GM18907 (cell line): ENCODE results near the gene PAPSS2.
"Not testable (repeated sequence)": the region's sequence is repeated elsewhere in the genome, so short reads cannot be mapped to it uniquely, and the experiment has no call there.

Experiments used
- ATAC-seq: cut with Tn5 transposase; IDR thresholded peaks from one replicate; pipeline ENCODE4 v1.9.1; 2021; ENCODE audit warnings: mild to moderate bottlenecking, moderate library complexity; ENCODE audit not compliant: unreplicated experiment

PAPSS2 gene

DNA sequence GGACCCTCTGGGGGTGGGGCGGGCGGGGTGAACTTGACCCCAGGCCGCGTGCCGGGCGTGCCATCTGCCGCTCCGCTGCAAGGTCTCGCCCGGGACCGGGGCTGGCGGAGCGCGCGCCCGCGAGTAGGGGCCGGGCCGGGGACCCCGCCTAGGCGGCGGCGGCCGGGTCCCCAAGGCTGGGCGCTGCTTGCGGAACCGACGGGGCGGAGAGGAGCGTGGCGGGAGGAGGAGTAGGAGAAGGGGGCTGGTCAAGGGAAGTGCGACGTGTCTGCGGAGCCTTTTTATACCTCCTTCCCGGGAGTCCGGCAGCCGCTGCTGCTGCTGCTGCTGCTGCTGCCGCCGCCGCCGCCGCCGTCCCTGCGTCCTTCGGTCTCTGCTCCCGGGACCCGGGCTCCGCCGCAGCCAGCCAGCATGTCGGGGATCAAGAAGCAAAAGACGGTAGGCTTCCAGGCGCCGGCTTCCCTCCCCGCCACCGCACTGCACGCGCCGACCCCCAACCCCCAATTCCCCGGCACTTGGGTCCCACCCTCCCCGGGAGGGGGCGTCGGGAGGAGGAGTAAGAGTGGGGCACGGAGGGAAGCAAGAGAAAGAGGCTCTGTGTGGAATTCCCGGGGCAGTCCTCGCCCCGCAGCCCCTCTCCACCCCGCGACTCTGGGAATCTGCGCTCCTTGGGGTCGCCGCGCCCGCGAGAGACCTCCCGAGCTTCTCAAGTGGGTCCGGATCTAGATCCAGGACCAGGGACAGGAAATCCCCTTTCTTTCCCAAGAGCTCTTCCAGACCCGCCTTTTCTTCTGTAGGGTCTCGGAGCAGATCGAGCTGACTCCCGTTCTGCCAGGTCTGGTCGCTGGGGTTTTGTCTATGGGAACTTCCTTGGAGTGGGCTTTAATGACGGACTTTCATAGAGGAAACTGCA, at the start of gene PAPSS2:
Gene PAPSS2 (plus strand): TSS at position 308 of the 913 bp plus-strand sequence. CDS start 104 bp downstream, at position 412.
- no peak for ATAC-seq

- ATAC-seq, result not testable (repeated sequence)
These were observed 48.3 kb upstream of the PAPSS2 start for GRCh38 chr10:87611341-87611740.

GRCh38 chr10:87612115-87612514, 47.6 kb upstream of the PAPSS2 start:
- ATAC-seq, result no peak

DNA sequence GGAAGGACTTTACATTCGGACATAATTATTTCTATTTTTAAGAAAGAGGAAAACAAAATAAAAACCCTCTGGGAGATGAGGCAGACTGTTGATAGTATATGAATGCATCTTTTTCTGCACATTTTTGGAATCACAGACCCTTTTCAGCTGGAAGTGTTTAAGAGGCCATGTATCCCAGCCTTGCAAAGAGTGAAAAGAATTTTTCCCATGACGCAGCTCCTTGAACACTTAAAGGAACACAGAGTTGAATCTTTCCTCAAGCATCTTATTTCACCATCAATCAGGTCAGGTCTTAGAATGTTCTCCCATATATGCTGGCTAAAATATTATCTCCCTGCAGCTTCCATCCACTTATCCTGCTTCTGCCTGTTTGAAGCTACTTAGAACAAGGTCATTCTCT, 45.9 kb upstream of the PAPSS2 start:
- ATAC-seq, result no peak

DNA sequence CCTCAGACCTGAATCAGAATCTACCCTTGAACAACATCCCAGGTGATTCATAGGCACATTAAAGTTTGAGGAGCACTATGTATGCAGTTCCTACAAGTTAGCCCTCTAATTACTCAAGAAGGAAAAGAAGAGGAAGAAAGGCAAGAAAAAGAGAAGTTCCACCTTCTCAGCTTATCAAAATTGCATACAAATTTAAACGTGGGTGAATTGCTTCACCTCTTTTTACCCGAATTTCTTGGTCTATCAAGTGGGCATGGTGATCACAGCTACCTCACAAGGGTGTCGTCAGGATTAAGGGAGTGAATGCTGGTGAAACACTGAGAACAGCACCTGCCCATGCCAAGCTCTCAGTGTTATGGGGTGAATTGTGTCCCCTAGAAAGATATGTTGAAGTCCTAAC, 43.8 kb upstream of the PAPSS2 start:
- ATAC-seq, result no peak

GRCh38 chr10:87617503-87617902, 42.2 kb upstream of the PAPSS2 start:
- no peak for ATAC-seq

DNA sequence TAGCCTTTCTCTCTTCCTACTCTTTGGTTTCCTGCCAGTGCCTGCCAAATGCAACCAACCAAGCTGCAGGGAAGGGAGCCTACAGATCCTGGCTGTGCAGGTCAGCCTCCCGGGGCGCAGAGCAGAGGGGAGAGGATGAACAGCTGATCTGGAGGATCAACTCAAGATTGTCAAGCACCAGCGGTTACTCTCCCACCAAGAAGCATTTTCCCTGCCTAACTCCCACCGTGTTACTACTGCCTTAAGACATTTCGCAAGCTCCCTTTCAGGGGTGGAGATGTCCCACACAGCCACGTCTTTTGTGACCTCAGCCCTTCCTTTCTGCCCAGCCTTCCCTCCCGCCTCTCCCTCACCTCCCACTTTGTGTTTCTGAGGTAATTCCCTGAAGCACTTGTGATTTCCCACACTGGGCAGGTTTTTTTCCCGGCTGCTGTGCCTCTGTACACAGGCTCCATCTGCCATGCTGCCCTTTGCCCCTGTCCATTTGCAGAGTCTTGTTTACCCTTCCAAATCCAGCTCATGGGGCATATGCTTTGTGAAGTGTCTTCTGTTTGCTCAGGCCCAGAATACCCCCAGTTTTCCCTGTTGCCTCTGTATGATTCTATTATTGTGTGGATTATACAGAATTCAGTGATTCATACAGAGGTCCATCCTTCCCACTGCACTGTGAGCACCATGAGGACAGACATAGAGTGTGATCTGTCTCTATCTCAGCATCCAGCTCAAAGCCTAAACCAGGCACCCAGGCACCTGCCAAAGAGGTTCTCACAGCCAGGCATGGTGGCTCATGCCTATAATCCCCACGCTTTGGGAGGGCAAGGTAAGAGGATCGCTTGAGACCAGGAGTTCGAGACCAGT, 40.9 kb upstream of the PAPSS2 start:
- ATAC-seq, result no peak

DNA sequence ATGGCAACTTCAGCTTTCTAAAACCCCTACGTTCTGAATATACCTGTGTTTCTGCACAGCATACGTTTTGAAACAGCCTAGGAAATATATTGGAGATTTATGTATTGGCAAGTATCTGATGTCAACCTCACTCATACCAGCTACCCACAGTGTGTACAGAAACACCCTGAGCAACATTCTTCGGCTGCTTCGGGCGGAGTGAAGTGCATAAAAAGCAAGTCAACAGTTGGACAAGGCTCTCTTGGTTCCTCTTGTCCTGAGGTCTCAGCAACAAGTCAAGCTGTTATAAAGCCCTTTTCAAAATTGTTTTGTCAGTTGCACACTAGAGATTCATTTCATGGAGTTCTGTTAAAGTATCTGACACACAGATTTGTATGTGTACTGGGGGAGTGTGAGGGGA, 40.0 kb upstream of the PAPSS2 start:
- ATAC-seq, result no peak

GRCh38 chr10:87621440-87621839, 38.2 kb upstream of the PAPSS2 start:
- not testable (repeated sequence) for ATAC-seq

DNA sequence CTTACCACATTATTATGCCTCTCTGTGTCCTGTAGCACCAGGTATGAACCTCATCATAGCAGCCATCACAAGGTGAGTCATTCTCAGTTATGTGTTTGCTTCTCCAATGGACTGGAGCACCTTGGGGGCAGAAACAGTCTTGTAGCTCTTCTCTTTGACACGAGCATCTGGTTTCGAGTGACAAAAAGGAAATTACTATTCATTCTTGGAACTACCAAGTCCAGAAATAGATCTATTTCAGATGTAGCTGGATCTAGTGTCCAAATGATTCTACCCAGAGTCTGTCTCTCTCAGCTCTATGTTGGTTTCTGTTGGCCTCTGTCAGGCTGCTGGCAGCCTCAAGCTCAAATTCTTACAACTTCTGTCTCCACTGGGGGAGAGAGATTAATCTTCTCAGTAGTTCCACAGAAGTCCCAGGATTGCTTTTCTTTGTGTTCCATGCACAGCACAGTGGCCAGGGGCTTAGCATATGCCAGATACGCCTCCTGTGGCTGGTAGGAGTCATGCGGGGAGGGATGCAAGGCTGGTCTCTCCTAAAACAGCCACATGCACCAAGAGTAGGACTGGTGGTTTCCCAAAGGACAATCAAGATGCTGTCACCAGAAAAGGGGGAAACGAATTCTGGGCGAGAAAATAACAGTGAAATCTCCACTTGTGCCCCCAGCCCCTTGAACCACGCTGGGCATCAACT, 37.2 kb upstream of the PAPSS2 start:
- ATAC-seq, result no peak

DNA sequence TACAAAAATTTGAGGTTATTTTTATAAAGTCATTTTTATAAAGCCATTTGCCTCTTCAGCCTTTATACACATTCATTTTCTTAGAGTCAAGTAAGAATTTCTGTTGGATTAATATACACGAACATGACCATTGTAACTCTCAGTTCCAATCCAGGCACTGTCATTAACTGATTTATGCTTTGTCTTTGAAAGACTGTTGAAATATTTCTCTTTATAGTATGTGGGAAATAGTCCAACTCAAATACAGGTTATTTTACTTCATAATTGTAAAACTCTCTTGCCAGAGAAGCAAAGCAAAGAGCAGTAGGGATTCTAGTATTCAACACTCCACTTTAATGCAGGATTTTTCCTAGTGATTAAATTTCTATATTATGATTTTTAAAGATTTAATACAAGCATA, 36.5 kb upstream of the PAPSS2 start:
- ATAC-seq, result no peak

DNA sequence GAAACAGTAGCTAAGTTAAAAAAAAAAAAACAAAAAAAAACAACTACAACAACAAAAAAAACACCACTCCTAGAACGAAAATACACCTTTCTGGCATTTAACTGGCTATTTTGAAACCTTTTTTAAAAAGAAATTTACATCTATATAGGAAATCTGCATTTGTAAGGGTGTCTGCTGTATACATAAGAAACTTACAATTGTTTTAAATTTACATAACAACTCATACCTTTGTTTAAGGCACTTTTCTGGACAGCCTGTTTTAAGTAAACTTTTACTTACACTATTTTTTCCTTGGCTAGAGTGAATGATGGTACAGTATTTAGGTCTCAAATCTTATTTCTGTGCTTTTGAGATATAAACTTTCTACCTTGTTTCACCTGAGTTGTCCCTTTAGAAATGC, 34.0 kb upstream of the PAPSS2 start:
- no peak for ATAC-seq

DNA sequence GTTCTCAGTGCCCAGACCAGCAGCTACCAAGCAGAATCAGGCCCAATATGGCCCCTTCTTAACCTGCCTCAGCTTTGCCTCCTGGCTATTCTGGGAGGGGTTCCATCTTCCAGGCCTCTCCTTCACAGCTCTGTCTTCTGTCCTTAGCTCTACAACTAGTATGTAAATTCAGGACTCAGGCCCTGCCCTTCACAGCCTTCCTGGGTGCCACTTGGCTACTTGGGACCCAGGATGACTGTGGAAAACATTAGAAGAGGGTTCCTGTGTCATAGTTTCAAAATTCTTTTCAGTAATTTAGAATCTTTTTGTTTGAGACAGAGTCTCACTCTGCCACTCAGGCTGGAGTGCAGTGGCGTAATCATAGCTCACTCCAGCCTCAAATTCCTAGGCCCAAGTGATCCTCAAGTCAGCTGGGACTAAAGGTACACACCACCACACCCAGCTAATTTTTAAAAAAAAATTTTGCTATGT, 33.2 kb upstream of the PAPSS2 start:
- no peak for ATAC-seq

DNA sequence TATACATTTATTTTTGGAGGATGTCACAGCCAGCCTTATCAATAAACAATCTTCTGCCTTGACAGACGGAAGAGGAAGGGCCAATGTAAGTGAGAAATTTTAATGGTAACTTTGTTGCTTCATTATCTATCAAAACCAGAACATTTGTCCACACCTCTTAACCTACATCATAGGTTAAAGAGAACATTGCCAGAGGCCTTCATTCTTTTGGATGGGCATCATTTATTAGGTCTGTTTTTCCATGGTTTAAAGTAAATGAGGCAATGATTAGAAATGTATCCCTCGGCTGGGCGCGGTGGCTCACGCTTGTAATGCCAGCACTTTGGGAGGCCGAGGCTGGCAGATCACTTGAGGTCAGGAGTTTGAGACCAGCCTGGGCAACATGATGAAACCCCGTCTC, 29.5 kb upstream of the PAPSS2 start:
- no peak for ATAC-seq

DNA sequence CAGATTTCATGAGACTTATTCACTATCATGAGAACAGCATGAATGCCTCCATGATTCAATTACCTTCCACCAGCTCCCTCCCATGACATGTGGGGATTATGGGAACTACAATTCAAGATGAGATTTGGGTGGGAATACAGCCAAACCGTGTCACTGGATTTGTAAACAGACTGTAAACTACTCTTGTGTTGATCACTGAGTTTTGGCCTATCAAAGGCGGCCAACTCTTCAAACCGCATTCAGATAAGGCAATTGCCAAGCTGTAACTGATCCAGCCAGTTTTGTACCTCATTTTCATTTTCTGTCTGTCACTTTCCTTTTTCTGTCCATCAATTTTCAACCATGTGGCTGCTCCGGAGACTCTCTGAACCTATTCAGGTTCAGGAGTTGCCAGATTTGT, 27.2 kb upstream of the PAPSS2 start:
- ATAC-seq, result no peak

- no peak for ATAC-seq
These were observed 25.4 kb upstream of the PAPSS2 start for GRCh38 chr10:87634311-87634710.

- peak; percentile 78 for ATAC-seq
These were observed 24.0 kb upstream of the PAPSS2 start for GRCh38 chr10:87635498-87636312.

GRCh38 chr10:87636313-87636915, 23.3 kb upstream of the PAPSS2 start:
- no peak for ATAC-seq

GRCh38 chr10:87639493-87639892, 20.2 kb upstream of the PAPSS2 start:
- ATAC-seq, result no peak

DNA sequence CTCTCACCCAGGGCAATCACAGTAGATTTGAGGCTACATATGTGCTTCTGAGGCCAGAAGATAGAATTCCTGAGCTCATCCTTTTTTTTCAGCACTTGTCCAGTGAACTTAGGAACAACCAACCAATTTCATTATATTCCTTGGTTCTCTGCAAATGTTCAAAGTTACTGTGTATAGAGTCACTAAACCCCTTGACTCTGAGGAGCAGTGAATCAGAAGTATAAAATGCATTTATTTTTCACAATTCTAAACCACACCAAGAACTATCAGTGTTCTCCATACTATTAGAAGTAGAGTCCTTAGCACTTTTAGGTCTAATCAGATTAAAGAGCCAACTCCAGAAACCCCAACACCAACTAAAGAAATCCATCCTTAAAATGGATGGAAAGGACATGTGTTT, 19.6 kb upstream of the PAPSS2 start:
- ATAC-seq, result no peak
